Epidermal melanocyte (primary cell): Measurements from ENCODE around the gene ADD2.
"Not testable (repeated sequence)": the region's sequence is repeated elsewhere in the genome, so short reads cannot be mapped to it uniquely, and the experiment has no call there.

ENCODE experiments used
- DNase-seq: peaks from one replicate; pipeline ENCODE4 v3.0.0; 2011; ENCODE audit warnings: low spot score; ENCODE audit not compliant: insufficient read length

The ADD2 gene

GRCh38 chr2:70767699-70768589, at the start of gene ADD2:
TSS of gene ADD2 (minus strand) at chr2:70768200. CDS start at chr2:70706408, 61,792 bp downstream.
- DNase-seq, result peak; percentile 30

- DNase-seq, result no peak
Observed at GRCh38 chr2:70817284-70817954, 49.4 kb upstream of the ADD2 start.

GRCh38 chr2:70816726-70817125, 48.7 kb upstream of the ADD2 start:
- DNase-seq, result no peak

GRCh38 chr2:70808983-70809958, 41.3 kb upstream of the ADD2 start:
- no peak for DNase-seq

GRCh38 chr2:70807828-70808118, 39.8 kb upstream of the ADD2 start:
- no peak for DNase-seq

GRCh38 chr2:70807102-70807827, 39.3 kb upstream of the ADD2 start:
- no peak for DNase-seq

GRCh38 chr2:70806620-70807019, 38.6 kb upstream of the ADD2 start:
- no peak for DNase-seq

GRCh38 chr2:70806013-70806412, 38.0 kb upstream of the ADD2 start:
- DNase-seq, result no peak

- DNase-seq, result no peak
Observed at GRCh38 chr2:70801607-70802263, 33.7 kb upstream of the ADD2 start.

- DNase-seq, result no peak
Observed at GRCh38 chr2:70799706-70800105, 31.7 kb upstream of the ADD2 start.

GRCh38 chr2:70797996-70798395, 30.0 kb upstream of the ADD2 start:
- DNase-seq, result not testable (repeated sequence)

GRCh38 chr2:70797506-70797905, 29.5 kb upstream of the ADD2 start:
- DNase-seq, result no peak

- no peak for DNase-seq
Observed at GRCh38 chr2:70796262-70796661, 28.3 kb upstream of the ADD2 start.

- no peak for DNase-seq
Observed at GRCh38 chr2:70795164-70795995, 27.4 kb upstream of the ADD2 start.

GRCh38 chr2:70793450-70793849, 25.4 kb upstream of the ADD2 start:
- no peak for DNase-seq

- no peak for DNase-seq
Observed at GRCh38 chr2:70790136-70790828, 22.3 kb upstream of the ADD2 start, which contains the start of gene FIGLA. TSS of gene FIGLA (minus strand) at chr2:70790643. CDS start at chr2:70790638, 5 bp downstream.

GRCh38 chr2:70789304-70790135, 21.5 kb upstream of the ADD2 start:
- no peak for DNase-seq
